ENCODE data around the gene TNFRSF17.

Gene TNFRSF17

DNA sequence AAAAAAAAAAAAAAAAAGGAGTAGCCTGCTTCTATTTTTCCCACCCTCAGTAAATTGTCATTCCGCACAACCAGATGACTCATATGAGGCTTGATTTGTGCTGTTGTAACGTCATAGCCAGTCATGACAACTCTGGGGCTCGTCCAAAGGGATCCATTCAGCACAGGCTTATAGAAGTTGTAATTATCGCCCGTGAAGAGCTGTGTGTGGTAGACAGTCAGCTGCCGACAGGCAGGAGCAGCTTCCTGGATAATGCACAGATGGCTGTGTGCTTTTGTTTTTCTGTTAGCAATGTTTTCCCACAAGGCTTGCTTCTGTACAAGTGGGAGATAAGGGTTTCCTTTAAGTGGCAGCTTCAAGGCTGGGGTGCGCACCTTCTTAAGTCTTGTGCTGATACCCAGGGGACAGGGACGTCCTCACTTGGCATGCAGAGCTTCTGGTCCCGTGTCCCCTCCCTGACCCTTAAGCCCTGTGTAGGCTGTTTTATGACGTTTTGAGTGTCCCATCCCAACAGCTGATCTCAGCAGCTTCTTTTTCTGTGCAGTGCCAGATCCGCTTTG, 37.5 kb downstream of the TNFRSF17 start:
- Mint-ChIP-seq H3K4me3 (no peak overlapping the region), H3K4me1 (ENCODE audit: low read depth) (no peaks in the 10 kb centered on the region), H3K27ac (no peak overlapping the region), H3K36me3 (ENCODE audit: low read depth) (no peaks in the 10 kb centered on the region), H3K27me3 (ENCODE audit: low read depth) (no peaks in the 10 kb centered on the region), H3K9me3 (no peaks in the 10 kb centered on the region)
- no peak for DNase-seq (ENCODE audit: low spot score)

DNA sequence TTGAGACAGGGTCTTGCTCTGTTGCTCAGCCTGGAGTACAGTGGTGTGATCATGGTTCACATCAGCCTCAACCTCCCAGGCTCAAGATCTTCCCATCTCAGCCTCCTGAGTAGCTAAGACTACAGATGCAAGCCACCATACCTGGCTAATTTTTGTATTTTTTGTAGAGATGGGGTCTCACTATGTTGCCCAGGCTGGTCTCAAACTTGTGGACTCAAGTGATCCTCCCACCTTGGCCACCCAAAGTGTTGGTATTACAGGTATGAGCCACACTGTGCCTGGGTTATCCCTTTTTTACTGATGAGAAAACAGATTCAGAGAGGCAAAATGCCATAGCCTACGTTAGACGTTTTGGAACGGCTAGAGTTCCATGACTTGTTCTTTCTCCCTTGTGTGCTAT, 41.6 kb downstream of the TNFRSF17 start:
- Mint-ChIP-seq H3K27ac (no peak overlapping the region), H3K36me3 (ENCODE audit: low read depth) (no peaks in the 10 kb centered on the region), H3K4me1 (ENCODE audit: low read depth) (no peaks in the 10 kb centered on the region), H3K9me3 (no peaks in the 10 kb centered on the region), H3K27me3 (ENCODE audit: low read depth) (no peaks in the 10 kb centered on the region), H3K4me3 (no peak overlapping the region)
- no peak for DNase-seq (ENCODE audit: low spot score)

DNA sequence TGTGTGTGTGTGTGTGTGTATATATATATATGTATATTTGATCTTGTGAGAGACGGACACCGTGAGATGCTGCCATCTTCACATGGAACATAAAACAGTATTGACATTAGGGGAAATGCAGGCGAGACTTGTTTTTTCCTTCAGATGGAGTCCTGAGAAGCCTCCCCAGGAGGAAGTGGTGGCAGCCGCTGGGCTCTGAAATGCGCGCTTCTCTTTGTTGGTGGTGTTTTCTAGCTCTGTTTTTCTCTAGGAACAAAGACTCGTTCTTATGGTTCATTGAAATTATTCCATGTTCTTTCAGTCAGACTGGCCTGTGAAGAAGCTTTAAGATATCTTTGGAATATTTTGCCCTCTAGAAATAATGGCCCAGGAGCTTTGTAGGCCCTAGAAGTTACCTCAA, 44.5 kb downstream of the TNFRSF17 start:
- DNase-seq (ENCODE audit: low spot score): no peak
- Mint-ChIP-seq H3K36me3 (ENCODE audit: low read depth) (no peaks in the 10 kb centered on the region), H3K4me3 (no peak overlapping the region), H3K27me3 (ENCODE audit: low read depth) (no peaks in the 10 kb centered on the region), H3K27ac (no peak overlapping the region), H3K4me1 (ENCODE audit: low read depth) (no peaks in the 10 kb centered on the region), H3K9me3 (no peaks in the 10 kb centered on the region)

DNA sequence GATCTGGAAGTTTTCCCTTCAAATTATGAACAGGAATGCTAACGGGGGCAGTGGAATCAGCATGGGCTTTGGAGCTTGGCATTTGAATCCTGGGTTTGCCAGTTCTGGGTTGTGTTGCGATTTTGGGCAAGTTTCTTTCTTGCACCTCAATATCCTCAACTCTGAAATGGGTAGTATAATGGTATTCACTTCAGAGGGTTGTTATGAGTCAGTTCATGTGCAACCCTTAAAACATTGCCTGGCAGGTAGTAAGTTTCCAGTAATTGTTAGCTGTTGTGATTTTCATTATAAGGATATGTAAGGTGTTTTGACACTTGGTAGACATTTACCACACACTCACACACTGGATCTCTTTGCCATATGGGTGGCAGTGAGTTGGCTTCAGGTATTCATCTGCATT, 44.9 kb downstream of the TNFRSF17 start:
- H3K36me3 Mint-ChIP-seq (ENCODE audit: low read depth): no peaks in the 10 kb centered on the region
- no peak for DNase-seq (ENCODE audit: low spot score)
- no peaks in the 10 kb centered on the region for H3K27me3 Mint-ChIP-seq (ENCODE audit: low read depth)
- H3K9me3 Mint-ChIP-seq: no peaks in the 10 kb centered on the region
- H3K4me1 Mint-ChIP-seq (ENCODE audit: low read depth): no peaks in the 10 kb centered on the region
- no peak overlapping the region for H3K4me3 Mint-ChIP-seq
- H3K27ac Mint-ChIP-seq: no peak overlapping the region

DNA sequence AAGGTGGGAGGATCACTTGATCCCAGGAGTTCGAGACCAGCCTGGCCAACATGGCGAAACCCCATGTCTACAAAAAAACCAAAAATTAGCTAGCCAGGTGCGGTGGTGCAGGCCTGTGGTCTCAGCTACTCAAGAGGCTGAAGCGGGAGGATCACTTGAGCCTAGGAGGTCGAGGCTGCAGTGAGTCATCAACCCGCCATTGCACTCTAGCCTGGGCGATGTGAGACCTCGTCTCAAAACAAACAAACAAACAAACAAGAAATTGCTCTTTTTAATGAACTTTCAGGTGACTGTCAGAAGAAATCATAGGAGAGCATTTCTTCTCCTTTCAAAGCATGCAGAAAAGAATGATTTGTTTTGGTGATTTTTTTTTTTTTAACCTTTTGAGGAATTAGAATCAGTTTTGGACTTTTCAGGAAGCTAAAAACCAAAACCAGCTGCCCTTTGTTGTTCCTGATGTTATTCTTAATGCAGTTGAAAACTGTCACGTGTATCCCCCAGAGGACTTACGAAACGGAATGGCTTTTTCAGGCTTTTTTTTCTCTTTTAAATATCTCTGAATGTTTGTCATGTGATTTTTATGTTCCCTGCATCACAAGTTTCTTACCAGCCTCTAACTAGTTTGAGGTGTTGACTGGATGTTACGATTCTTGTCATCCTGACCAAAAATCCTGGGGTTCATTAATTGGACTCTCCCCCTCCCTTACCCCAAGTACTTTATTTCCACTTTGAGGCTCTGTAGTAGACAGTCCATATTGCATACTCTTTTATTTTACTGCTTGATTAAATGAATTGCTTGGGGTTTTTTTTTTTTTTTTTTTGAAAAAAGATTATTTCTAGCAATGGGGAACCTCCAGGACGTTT, 45.6 kb downstream of the TNFRSF17 start:
- Mint-ChIP-seq H3K27ac (no peak overlapping the region), H3K27me3 (ENCODE audit: low read depth) (no peaks in the 10 kb centered on the region), H3K4me1 (ENCODE audit: low read depth) (no peaks in the 10 kb centered on the region), H3K9me3 (no peaks in the 10 kb centered on the region), H3K4me3 (no peak overlapping the region), H3K36me3 (ENCODE audit: low read depth) (no peaks in the 10 kb centered on the region)
- DNase-seq (ENCODE audit: low spot score): no peak

DNA sequence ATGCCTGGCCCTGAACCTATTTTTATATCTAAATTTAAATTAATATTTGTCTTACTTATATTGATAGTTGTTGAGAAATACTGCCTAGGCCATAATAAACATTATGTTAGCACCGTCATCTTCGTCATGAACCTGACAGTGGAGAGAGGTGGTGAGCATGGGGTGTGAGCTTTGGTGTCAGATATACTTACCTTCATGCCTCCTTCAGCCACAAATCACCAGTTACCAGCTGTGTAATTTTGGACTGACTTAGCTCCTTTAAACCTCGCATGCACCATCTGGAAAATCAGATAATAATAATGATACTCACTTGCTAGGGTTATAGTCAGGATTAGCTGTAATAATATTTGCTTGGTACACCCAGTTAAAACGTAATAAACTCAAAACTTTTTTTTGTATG, 46.6 kb downstream of the TNFRSF17 start:
- Mint-ChIP-seq H3K27ac (no peak overlapping the region), H3K36me3 (ENCODE audit: low read depth) (no peaks in the 10 kb centered on the region), H3K4me1 (ENCODE audit: low read depth) (no peaks in the 10 kb centered on the region)

DNA sequence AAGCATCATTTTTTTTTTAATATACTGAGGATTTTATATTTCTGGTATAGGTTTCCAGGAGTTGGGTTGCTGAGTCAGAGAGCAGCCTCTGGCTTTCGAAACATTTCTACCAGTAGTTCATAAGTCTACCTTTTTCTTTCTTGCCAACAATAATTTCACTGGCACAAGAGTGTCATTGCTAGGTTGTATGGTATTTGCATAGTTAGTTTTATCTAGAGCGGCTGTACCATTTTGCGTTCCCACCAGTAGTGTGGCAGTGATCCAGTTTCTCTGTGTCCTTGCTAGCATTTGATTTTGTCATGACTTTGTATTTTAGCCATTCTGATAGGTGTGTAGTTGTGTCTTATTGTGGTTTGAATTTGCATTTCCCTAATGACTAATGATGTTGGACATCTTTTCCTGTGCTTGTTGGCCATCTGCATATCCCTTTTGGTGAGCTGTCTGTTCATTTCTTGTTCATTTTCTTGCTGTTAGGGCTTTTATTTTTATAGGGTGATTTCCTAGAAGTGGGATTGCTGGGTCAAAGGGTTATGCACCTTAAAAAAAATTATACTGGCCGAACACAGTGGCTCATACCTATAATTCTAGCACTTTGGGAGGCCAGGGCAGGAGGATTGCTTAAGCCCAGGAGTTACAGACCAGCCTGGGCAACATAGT, 51.4 kb downstream of the TNFRSF17 start:
- Mint-ChIP-seq H3K4me3 (no peak overlapping the region), H3K4me1 (ENCODE audit: low read depth) (no peaks in the 10 kb centered on the region), H3K27me3 (ENCODE audit: low read depth) (no peaks in the 10 kb centered on the region), H3K27ac (no peak overlapping the region), H3K36me3 (ENCODE audit: low read depth) (no peaks in the 10 kb centered on the region), H3K9me3 (no peaks in the 10 kb centered on the region)
- no peak for DNase-seq (ENCODE audit: low spot score)

More for the DNA sequence above, 46.6 kb downstream of the TNFRSF17 start:
- no peak for DNase-seq (ENCODE audit: low spot score)
- H3K27me3 Mint-ChIP-seq (ENCODE audit: low read depth): no peaks in the 10 kb centered on the region
- no peak overlapping the region for H3K4me3 Mint-ChIP-seq
- H3K9me3 Mint-ChIP-seq: no peaks in the 10 kb centered on the region

DNA sequence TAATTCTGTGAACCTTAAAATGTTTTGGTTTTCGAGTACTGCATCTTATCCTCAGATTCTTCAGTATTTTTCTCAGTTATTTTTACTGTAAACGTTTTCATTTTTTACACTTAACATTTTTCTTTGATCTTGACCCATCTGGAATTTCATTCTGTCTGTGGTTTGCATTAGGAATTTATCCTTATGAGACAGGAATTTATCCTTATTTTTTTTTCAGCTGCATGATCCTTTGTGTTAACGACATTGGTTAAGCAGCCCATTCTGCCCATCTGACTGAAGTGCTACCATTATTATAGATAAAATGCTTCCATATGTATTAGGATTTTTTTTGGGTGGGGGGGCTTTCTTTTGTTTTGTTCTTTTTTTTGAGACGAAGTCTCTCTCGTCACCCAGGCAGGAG, 52.5 kb downstream of the TNFRSF17 start:
- H3K4me1 Mint-ChIP-seq (ENCODE audit: low read depth): no peaks in the 10 kb centered on the region
- no peak overlapping the region for H3K27ac Mint-ChIP-seq
- no peak overlapping the region for H3K4me3 Mint-ChIP-seq
- no peaks in the 10 kb centered on the region for H3K27me3 Mint-ChIP-seq (ENCODE audit: low read depth)
- H3K9me3 Mint-ChIP-seq: no peaks in the 10 kb centered on the region
- no peak for DNase-seq (ENCODE audit: low spot score)
- no peaks in the 10 kb centered on the region for H3K36me3 Mint-ChIP-seq (ENCODE audit: low read depth)

All from T-helper 2 cell treated with Interferon-gamma antibody and Interleukin-4, amounts not matched to agents 5 μg/mL and 100 μg/mL, for 36 hours (primary cell).